Mesenteric fat pad (tissue), 1 donor: Measurements from ENCODE around the gene ST8SIA5. TPM values are rescaled to one million over a fixed set of nuclear protein-coding genes. Genes with fewer than 3 reads are reported as not detected.
"Not testable (repeated sequence)": the region's sequence is repeated elsewhere in the genome, so short reads cannot be mapped to it uniquely, and the experiment has no call there.

Experiments used
- DNase-seq: peaks from one replicate; pipeline ENCODE4 v3.0.0-alpha.2; 2020; ENCODE audit warnings: low spot score
- long read RNA-seq: library from polyadenylated mRNA; unstranded; transcript quantifications from one replicate; pipeline ENCODE4 v2.0.0, GENCODE V29; 2020
- total RNA-seq: library from RNA; stranded (reverse); fragmentation: NEBNext Ultra II Directional; extraction: Animal tissue kit (Norgen Biotek cat#: 25700); gene quantifications from one replicate; pipeline ENCODE4 v1.2.1, GENCODE V29; 2021
- donor health status: DM: yes; HTN: yes; CAD: no.

Gene ST8SIA5
- 1.5 TPM for total RNA-seq
- long read RNA-seq: 0 reads

GRCh38 chr18:46756559-46757201, at the start of gene ST8SIA5:
ST8SIA5 (minus strand) TSS chr18:46757053; CDS start chr18:46756508, 545 bp downstream.
- no peak for DNase-seq

GRCh38 chr18:46795945-46796344, 39.1 kb upstream of the ST8SIA5 start:
- DNase-seq: not testable (repeated sequence)

- DNase-seq: no peak
Measured at GRCh38 chr18:46794607-46795006, 37.8 kb upstream of the ST8SIA5 start.

GRCh38 chr18:46793565-46793964, 36.7 kb upstream of the ST8SIA5 start:
- no peak for DNase-seq

- DNase-seq: no peak
Measured at GRCh38 chr18:46789088-46789487, 32.2 kb upstream of the ST8SIA5 start.

- DNase-seq: no peak
Measured at GRCh38 chr18:46787674-46788073, 30.8 kb upstream of the ST8SIA5 start.

- DNase-seq: no peak
Measured at GRCh38 chr18:46772357-46772756, 15.5 kb upstream of the ST8SIA5 start.

GRCh38 chr18:46771141-46771540, 14.3 kb upstream of the ST8SIA5 start:
- no peak for DNase-seq

GRCh38 chr18:46770708-46771107, 13.9 kb upstream of the ST8SIA5 start:
- DNase-seq: no peak

GRCh38 chr18:46768166-46768921, 11.5 kb upstream of the ST8SIA5 start:
- DNase-seq: no peak

GRCh38 chr18:46767217-46767616, 10.4 kb upstream of the ST8SIA5 start:
- no peak for DNase-seq

- DNase-seq: no peak
Measured at GRCh38 chr18:46764586-46764985, 7.7 kb upstream of the ST8SIA5 start.

GRCh38 chr18:46761059-46761769, 4.4 kb upstream of the ST8SIA5 start:
- no peak for DNase-seq

GRCh38 chr18:46759890-46760289, 3.0 kb upstream of the ST8SIA5 start:
- no peak for DNase-seq

GRCh38 chr18:46756025-46756558, 761 bp downstream of the ST8SIA5 start:
- no peak for DNase-seq

- DNase-seq: no peak
Measured at GRCh38 chr18:46755315-46756024, 1.4 kb downstream of the ST8SIA5 start.

GRCh38 chr18:46754661-46755292, 2.1 kb downstream of the ST8SIA5 start:
- no peak for DNase-seq

GRCh38 chr18:46754188-46754587, 2.7 kb downstream of the ST8SIA5 start:
- no peak for DNase-seq

- no peak for DNase-seq
Measured at GRCh38 chr18:46751882-46752281, 5.0 kb downstream of the ST8SIA5 start.

GRCh38 chr18:46750626-46751025, 6.2 kb downstream of the ST8SIA5 start:
- DNase-seq: no peak

- no peak for DNase-seq
Measured at GRCh38 chr18:46748466-46748865, 8.4 kb downstream of the ST8SIA5 start.
